Ureter (tissue), 1 donor: ENCODE data around the gene CRX. TPM values are rescaled to one million over a fixed set of nuclear protein-coding genes. Genes with fewer than 3 reads are reported as not detected.
A peak's percentile ranks its signal among the peaks of the same experiment; 100 is the strongest.
"Not testable (repeated sequence)": the region's sequence is repeated elsewhere in the genome, so short reads cannot be mapped to it uniquely, and the experiment has no call there.

Experiments used
- DNase-seq: peaks from one replicate; pipeline ENCODE4 v3.0.0-alpha.2; 2020; ENCODE audit warnings: low spot score
- total RNA-seq: library from RNA; stranded (reverse); gene quantifications from one replicate; pipeline ENCODE4 v1.2.4, GENCODE V29; 2023
- donor health status: DM: yes; HTN: yes; CAD: no.

Gene CRX
- total RNA-seq, 1 donor from 2014 or later: not detected

- DNase-seq: not testable (repeated sequence)
These were observed 18.1 kb upstream of the CRX start for GRCh38 chr19:47803671-47804070.

GRCh38 chr19:47804451-47804850, 17.3 kb upstream of the CRX start, which contains the start of gene TPRX1:
TPRX1 (minus strand) TSS chr19:47804551; CDS start chr19:47804539, 12 bp downstream.
- not testable (repeated sequence) for DNase-seq

GRCh38 chr19:47805313-47805712, 16.4 kb upstream of the CRX start:
- DNase-seq: no peak

DNA sequence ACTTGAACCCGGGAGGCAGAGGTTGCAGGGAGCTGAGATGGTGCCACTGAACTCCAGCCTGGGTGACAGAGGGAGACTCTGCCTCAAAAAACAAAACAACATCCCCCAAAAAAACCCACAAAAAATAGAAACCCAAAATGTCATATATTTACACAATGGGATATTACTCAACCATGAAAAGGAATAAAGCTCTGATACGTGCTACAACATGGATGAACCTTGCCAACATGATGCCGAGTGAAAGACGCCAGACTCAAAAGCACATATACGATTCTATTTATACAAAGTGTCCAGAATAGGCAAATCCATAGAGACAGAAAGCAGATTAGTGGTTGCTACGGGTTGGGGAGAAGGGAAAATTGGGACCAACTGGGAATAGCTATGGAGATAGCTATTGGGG, 15.3 kb upstream of the CRX start:
- DNase-seq: no peak

DNA sequence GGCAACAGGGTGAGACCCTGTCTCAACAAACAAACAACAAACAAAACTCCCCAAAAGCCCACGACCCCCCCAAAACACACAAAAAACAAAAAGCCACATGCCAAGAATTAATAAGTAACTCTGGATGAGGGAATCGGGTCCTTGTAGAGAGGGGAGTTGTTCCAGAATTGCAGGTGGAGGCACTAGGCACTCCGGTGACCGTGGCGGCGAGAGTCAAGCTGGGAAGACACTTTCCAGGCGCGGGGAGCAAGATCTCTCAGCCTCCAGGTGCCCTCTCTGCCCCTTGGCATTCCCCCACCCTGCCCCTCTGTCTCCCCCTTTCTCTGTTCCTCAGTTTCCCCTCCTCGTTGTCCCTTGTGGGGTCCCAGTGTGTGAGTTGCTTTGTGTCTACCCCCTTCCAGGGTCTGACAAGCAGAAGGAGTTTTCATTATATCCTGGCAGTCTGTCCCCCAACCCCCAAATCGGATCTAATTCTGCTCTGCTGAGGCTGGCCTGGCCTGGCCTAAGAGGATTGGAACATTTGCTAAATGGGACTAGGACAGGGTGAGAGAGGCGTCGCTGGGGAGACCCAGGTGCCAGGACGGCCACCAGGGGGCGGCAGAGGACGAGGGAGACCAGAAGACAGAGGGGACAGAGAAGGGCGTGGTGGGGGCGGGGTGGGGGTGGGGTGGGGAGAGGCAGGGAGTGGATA, 8.3 kb upstream of the CRX start:
- DNase-seq: peak; percentile 67

DNA sequence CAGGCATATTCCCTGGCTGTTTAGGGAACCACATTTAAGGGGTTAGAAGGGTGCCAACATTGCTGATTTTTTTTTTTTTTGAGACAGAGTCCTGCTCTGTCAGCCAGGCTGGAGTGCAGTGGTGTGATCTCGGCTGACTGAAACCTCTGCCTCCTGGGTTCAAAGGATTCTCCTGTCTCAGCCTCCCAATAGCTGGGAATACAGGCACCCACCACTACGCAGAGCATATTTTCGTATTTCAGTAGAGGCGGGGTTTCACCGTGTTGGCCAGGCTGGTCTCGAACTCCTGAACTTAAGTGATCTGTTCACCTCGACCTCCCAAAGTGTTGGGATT, 7.8 kb upstream of the CRX start:
- no peak for DNase-seq

DNA sequence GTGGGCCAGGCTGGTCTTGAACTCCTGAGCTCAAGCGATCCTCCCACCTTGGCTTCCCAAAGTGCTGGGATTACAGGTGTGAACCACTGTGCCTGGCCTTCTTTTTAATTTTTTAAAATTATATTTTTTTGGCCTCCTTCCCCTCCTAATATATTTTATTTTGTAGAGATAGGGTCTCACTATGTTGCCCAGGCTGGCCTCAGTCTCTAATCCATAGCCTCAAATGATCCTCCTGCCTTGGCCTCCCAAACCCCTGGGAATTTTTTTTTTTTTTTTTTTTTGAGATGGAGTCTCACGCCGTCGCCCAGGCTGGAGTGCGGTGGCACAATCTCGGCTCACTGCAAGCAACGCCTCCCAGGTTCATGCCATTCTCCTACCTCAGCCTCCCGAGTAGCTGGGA, 5.5 kb upstream of the CRX start:
- DNase-seq: not testable (repeated sequence)

- not testable (repeated sequence) for DNase-seq
These were observed 3.5 kb upstream of the CRX start for GRCh38 chr19:47818221-47818620.

GRCh38 chr19:47819858-47820257, 1.9 kb upstream of the CRX start:
- DNase-seq: no peak

- no peak for DNase-seq
These were observed 1.3 kb upstream of the CRX start for GRCh38 chr19:47820410-47820809.

- DNase-seq: no peak
These were observed 2.7 kb downstream of the CRX start for GRCh38 chr19:47824396-47824795.

GRCh38 chr19:47826800-47827199, 5.1 kb downstream of the CRX start:
- no peak for DNase-seq

- no peak for DNase-seq
These were observed 11.0 kb downstream of the CRX start for GRCh38 chr19:47832723-47833122.

DNA sequence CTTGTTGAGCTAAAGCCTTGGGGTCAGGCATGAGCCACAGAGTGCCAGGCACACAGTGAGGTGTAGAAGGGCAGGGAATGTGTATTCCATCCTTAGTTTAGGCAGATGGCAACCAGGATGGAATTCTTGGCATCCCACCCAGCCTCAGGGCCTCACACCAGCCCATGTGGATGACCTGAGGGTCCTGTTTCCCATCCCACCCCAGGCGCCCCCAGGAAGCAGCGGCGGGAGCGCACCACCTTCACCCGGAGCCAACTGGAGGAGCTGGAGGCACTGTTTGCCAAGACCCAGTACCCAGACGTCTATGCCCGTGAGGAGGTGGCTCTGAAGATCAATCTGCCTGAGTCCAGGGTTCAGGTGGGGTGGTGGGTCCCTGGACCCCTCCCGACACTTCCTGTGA, 14.3 kb downstream of the CRX start:
- DNase-seq: no peak

GRCh38 chr19:47839411-47839810, 17.7 kb downstream of the CRX start:
- DNase-seq: no peak

DNA sequence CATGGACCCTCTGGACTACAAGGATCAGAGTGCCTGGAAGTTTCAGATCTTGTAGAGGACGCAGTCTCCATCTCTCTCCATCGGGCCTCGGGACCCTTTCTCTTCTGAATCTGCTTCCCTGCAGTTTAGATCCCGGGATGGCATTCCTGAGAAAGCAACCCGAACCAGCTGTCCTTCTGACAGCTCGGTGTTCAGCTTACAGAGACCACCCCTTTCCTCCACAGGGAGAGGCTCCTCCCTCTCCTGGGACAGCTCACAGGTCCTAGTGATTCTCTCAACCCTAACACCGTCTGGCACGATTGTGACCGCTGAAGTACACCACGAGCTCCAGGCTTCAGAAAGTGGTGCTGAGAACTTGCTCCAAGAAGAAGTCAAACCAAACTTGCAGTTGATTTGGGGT, 18.2 kb downstream of the CRX start:
- DNase-seq: no peak

DNA sequence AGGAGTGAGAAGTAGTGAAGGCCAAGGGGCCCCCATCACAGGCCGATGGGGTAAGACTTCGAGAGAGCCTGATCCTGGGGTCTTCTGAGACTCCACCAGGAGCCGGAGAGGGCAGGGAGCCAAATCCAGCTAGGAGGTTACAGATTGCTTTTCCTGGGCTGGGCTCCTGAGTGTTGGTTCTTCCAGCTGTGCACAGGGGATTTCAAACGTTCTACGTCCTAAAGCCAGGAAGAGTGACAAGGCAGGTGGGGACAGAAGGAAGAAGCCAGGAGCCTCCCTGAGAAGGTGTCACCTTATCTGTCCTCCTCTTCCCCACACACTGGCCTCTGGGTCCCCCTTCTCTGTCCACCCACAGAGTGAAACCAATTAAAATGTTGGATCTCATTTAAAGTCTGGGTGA, 21.2 kb downstream of the CRX start:
- no peak for DNase-seq

GRCh38 chr19:47848425-47848822, 26.7 kb downstream of the CRX start:
- DNase-seq: no peak

DNA sequence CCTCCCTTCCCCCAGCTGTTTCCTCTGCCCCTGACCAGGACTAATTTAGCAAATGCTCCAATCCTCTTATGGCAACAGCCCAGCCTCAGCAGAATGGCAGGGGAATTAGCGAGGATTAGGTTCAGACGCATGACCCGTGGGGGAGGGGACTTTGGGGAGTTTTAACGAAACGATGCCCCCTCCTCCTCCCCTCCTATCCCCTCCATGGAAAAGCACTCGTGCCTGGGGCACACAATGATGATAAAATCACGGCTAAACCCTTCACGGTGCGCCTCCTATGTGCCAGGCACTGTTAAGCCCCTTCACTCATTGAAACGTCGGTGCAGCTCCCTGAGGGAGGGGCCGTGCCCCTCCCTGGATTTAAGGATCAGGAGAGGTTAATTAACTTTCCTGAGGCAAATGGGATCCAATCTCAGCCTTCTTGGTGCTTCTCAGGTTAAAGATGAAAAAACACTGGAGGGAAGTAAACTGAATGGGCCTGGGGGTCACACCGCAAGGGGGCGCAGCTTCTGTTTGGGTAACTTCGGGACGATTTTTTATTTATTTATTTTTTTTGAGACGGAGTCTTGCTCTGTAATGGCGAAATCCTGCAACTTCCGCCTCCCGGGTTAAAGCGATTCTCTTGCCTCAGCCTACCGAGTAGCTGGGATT, 27.2 kb downstream of the CRX start:
- DNase-seq: no peak

DNA sequence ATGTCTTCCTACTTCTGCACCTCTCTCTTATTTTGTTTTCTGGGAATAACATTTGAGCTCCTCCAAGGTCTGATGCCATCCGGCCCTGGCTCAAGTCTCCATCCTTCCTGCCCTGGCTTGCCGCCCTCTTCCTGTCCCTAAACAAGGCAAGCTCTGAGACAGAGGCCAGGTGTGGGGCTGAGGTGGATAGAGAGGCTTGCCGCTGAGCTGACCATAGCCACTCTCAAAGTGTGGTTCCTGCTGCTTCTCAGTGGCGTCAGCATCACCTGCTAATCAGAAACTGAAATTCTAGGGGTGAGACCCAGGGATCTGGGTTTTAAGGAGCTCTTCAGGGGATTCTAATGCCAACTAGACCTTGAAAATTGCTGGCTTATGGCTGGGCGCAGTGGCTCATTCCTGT, 31.3 kb downstream of the CRX start:
- DNase-seq: no peak

GRCh38 chr19:47854459-47854858, 32.7 kb downstream of the CRX start:
- no peak for DNase-seq

DNA sequence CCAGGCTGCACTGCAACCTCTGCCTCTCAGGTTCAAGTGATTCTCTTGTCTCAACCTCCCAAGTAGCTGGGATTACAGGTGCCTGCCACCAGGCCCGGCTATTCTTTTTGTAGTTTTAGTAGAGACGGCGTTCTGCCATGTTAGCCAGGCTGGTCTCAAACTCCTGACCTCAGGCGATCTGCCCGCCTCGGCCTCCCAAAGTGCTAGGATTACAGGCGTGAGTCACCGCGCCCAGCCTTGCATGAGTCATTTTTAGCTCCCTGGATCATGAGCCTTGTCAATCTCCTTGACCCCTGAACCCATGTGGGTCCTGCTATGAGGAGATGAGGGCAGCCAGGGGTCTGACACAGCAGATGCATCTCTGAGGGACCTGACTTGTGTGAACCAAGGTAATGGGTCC, 36.5 kb downstream of the CRX start:
- DNase-seq: not testable (repeated sequence)

DNA sequence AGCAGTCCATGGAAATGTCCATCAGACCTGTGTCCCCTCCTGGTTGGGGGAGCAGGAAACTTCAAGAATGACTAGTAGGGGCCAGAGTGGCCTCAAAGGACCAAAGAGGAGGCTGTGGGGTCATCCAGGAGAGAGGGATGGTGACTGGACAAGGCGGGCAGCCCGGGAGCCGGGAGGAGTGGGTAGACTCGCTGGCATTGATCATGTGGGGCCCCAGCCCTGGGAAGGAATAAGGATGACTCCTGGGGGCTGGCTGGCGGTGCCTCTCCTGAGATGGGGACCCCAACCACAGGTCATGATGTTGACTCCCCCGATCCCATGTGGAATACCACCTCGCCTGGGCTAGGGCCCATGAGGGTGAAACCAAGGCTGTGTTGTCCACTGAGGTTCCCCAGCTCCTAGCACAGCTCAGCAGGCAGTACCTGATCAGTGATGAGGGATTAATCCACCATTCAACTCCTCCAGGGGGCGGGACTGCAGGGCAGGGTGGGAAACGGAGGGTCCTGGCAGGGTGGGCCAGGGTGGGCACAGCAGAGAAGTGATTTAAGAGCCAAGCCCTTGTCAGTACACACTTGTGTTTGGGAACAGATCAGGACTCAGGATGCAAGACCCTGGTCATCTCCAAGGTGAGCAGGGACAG, 37.0 kb downstream of the CRX start, which contains the start of gene TPRX2:
Gene TPRX2, plus strand, starts transcription at position 590 of the 640 bp plus-strand sequence. Its CDS starts 12 bp downstream, at position 602.
- not testable (repeated sequence) for DNase-seq
